ENCODE data around the gene SLCO3A1.

Gene SLCO3A1

GRCh38 chr15:92011611-92012367 is 158.3 kb downstream of the SLCO3A1 start:
- DNase-seq: no peak

GRCh38 chr15:92012368-92012629 is 158.8 kb downstream of the SLCO3A1 start:
- DNase-seq: no peak

GRCh38 chr15:92012881-92013280 is 159.4 kb downstream of the SLCO3A1 start:
- DNase-seq: no peak

GRCh38 chr15:92014281-92015030 is 160.9 kb downstream of the SLCO3A1 start:
- DNase-seq: no peak

- no peak for DNase-seq
Observed at GRCh38 chr15:92017882-92018534, 164.5 kb downstream of the SLCO3A1 start.

- DNase-seq: no peak
Observed at GRCh38 chr15:92018535-92019239, 165.2 kb downstream of the SLCO3A1 start.

GRCh38 chr15:92019706-92020105 is 166.2 kb downstream of the SLCO3A1 start:
- no peak for DNase-seq

- DNase-seq: no peak
Observed at GRCh38 chr15:92020207-92020606, 166.7 kb downstream of the SLCO3A1 start.

- DNase-seq: no peak
Observed at GRCh38 chr15:92020804-92021203, 167.3 kb downstream of the SLCO3A1 start.

GRCh38 chr15:92021792-92022191 is 168.3 kb downstream of the SLCO3A1 start:
- DNase-seq: no peak

GRCh38 chr15:92023965-92024364 is 170.5 kb downstream of the SLCO3A1 start:
- DNase-seq: no peak

GRCh38 chr15:92025706-92026270 is 172.3 kb downstream of the SLCO3A1 start:
- no peak for DNase-seq

- DNase-seq: no peak
Observed at GRCh38 chr15:92028389-92028724, 174.8 kb downstream of the SLCO3A1 start.

- no peak for DNase-seq
Observed at GRCh38 chr15:92029767-92030166, 176.3 kb downstream of the SLCO3A1 start.

- DNase-seq: no peak
Observed at GRCh38 chr15:92033314-92033713, 179.8 kb downstream of the SLCO3A1 start.

- DNase-seq: no peak
Observed at GRCh38 chr15:92033723-92034122, 180.2 kb downstream of the SLCO3A1 start.

GRCh38 chr15:92034227-92034626 is 180.7 kb downstream of the SLCO3A1 start:
- DNase-seq: no peak

- DNase-seq: no peak
Observed at GRCh38 chr15:92035551-92035950, 182.0 kb downstream of the SLCO3A1 start.

GRCh38 chr15:92035961-92036360 is 182.5 kb downstream of the SLCO3A1 start:
- no peak for DNase-seq

GRCh38 chr15:92037491-92037890 is 184.0 kb downstream of the SLCO3A1 start:
- DNase-seq: no peak

- DNase-seq: no peak
Observed at GRCh38 chr15:92040350-92040749, 186.8 kb downstream of the SLCO3A1 start.

GRCh38 chr15:92041371-92041770 is 187.9 kb downstream of the SLCO3A1 start:
- no peak for DNase-seq

GRCh38 chr15:92043283-92043682 is 189.8 kb downstream of the SLCO3A1 start:
- no peak for DNase-seq

Data from right hindlimb (tissue), 1 donor.